Stomach smooth muscle (tissue), 2 donors: Measurements from ENCODE around the gene CLHC1.
"Not testable (repeated sequence)": the region's sequence is repeated elsewhere in the genome, so short reads cannot be mapped to it uniquely, and the experiment has no call there.

Experiments
- H3K27ac ChIP-seq: one replicate; pipeline ENCODE4 v1.7.0; 2013; ENCODE audit warnings: mild to moderate bottlenecking, low read length, inconsistent platforms
- H3K27me3 ChIP-seq, 2 donors: one replicate each; pipeline ENCODE4 v1.7.0; 2013; ENCODE audit warnings: low read length in 2 of 2; ENCODE audit not compliant: insufficient read depth in 2 of 2, control insufficient read depth in 1 of 2
- H3K36me3 ChIP-seq, 2 donors: one replicate each; pipeline ENCODE4 v1.7.0; 2013; ENCODE audit warnings: low read length in 2 of 2; ENCODE audit not compliant: control insufficient read depth in 2 of 2, insufficient read depth in 2 of 2
- H3K4me1 ChIP-seq: one replicate; pipeline ENCODE4 v1.7.0; 2013; ENCODE audit warnings: low read length; ENCODE audit not compliant: control insufficient read depth, insufficient read depth
- H3K4me3 ChIP-seq, 2 donors: one replicate each; pipeline ENCODE4 v1.7.0; 2013; ENCODE audit warnings: low read length in 2 of 2
- H3K9ac ChIP-seq, 2 donors: one replicate each; pipeline ENCODE4 v1.7.0; 2013; ENCODE audit warnings: low read length in 2 of 2, mild to moderate bottlenecking in 1 of 2
- H3K9me3 ChIP-seq, 2 donors: one replicate each; pipeline ENCODE4 v1.7.0; 2013; ENCODE audit warnings: low read length in 2 of 2; ENCODE audit not compliant: control insufficient read depth in 2 of 2
- donor health status: healthy.
- donor health status: Pancreatic carcinoma.

Gene CLHC1

DNA sequence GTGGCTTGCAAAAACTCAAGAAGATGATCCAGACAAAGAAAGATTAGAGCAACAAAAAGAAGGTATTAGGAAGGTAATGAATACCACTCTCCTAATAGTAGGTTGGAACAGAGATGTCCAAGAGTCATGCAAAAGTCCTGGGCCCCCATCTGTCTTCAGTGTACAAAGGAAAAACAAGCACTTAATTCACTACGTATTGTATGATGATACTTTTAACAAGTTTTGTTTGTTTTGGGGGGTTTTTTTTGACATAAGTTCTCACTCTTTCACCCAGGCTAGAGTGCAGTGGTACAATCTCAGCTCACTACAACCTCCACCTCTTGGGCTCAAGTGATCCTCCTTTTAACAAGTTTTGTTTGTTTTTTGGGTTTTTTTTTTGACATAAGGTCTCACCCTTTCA lies 101.2 kb downstream of the CLHC1 start:
- H3K36me3 ChIP-seq: no peaks in the 10 kb centered on the region
- H3K9ac ChIP-seq: no peak overlapping the region
- no peak overlapping the region for H3K27ac ChIP-seq
- H3K27me3 ChIP-seq: no peaks in the 10 kb centered on the region
- no peak overlapping the region for H3K4me3 ChIP-seq
- H3K9me3 ChIP-seq: no peaks in the 10 kb centered on the region
- peaks cover 12% of the 10 kb centered on the region for H3K4me1 ChIP-seq

DNA sequence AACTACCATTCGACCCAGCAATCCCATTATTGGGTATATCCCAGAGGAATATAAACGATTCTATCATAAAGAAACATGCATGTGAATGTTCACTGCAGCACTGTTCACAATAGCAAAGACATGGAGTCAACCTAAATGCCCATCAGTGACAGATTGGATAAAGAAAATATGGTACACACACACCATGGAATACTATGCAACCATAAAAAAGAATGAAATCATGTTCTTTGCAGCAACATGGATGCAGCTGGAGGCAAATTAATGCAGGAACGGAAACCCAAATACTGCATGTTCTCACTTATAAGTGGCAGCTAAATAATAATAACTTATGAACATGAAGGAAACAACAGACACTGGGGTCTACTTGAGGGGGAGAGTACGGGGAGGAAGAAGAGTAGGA lies 105.5 kb downstream of the CLHC1 start:
- not testable (repeated sequence) for H3K4me3 ChIP-seq, H3K9me3 ChIP-seq, H3K27me3 ChIP-seq, H3K4me1 ChIP-seq, H3K9ac ChIP-seq, H3K27ac ChIP-seq, H3K36me3 ChIP-seq
